Stimulated activated naive CD8-positive, alpha-beta T cell treated with anti-CD3 and anti-CD28 coated beads, Interleukin-15, amount 100 ng/mL, for 72 hours (primary cell): ENCODE results near the gene TOP2A.

Experiments used
- ATAC-seq: fragments of 150-1000 bp; cut with Tn5 transposase; 2 replicates; pipeline ENCODE4 v1.10.0; 2021; ENCODE audit warnings: mild to moderate bottlenecking, moderate library complexity
- DNase-seq, 2 donors: peaks; one replicate each; pipeline ENCODE4 v3.0.0; 2021 to 2022
- H3K27ac Mint-ChIP-seq, 2 donors: one replicate each; pipeline ENCODE4 v1.8.0; 2022; ENCODE audit warnings: mild to moderate bottlenecking in 2 of 2, mixed read lengths in 2 of 2, moderate library complexity in 2 of 2
- H3K27me3 Mint-ChIP-seq: one replicate; pipeline ENCODE4 v1.8.0; 2022; ENCODE audit warnings: mixed read lengths
- H3K4me1 Mint-ChIP-seq: one replicate; pipeline ENCODE4 v1.8.0; 2022; ENCODE audit warnings: mild to moderate bottlenecking, mixed read lengths
- H3K4me3 Mint-ChIP-seq, 2 donors: one replicate each; pipeline ENCODE4 v1.8.0; 2022; ENCODE audit warnings: mild to moderate bottlenecking in 2 of 2, mixed read lengths in 2 of 2, moderate library complexity in 1 of 2
- H3K9me3 Mint-ChIP-seq, 2 donors: one replicate each; pipeline ENCODE4 v1.8.0; 2022; ENCODE audit warnings: mixed read lengths in 2 of 2

Gene TOP2A

GRCh38 chr17:40443196-40443987 is 25.7 kb upstream of the TOP2A start, which contains the start of gene IGFBP4:
TSS of gene IGFBP4 (plus strand) at chr17:40443450. CDS start at chr17:40443736, 286 bp downstream.
- Mint-ChIP-seq H3K9me3 (no peaks in the 10 kb centered on the region), H3K27ac (peak within 1 kb of the TSS in 1 of 2 donors; percentile 26), H3K4me1 (peaks cover 33% of the 10 kb centered on the region), H3K4me3 (peak within 1 kb of the TSS; percentile 47 to 76), H3K27me3 (peaks cover 27% of the 10 kb centered on the region)
- DNase-seq (peak; percentile 74 to 79), ATAC-seq (peak; percentile 85)

- DNase-seq (no peak), ATAC-seq (no peak)
- Mint-ChIP-seq H3K9me3 (no peaks in the 10 kb centered on the region), H3K4me1 (peaks cover 27% of the 10 kb centered on the region), H3K4me3 (peak overlapping the region; percentile 37 to 42), H3K27ac (no peak overlapping the region), H3K27me3 (peaks cover 22% of the 10 kb centered on the region)
Measured at GRCh38 chr17:40442392-40443195, 24.9 kb upstream of the TOP2A start.

GRCh38 chr17:40440166-40440565 is 22.5 kb upstream of the TOP2A start:
- Mint-ChIP-seq H3K4me1 (peaks cover 25% of the 10 kb centered on the region), H3K27ac (no peak overlapping the region), H3K27me3 (peaks cover 23% of the 10 kb centered on the region), H3K4me3 (no peak overlapping the region), H3K9me3 (no peaks in the 10 kb centered on the region)
- ATAC-seq (no peak), DNase-seq (no peak)

- Mint-ChIP-seq H3K4me3 (no peak overlapping the region), H3K9me3 (no peaks in the 10 kb centered on the region), H3K27ac (no peak overlapping the region), H3K27me3 (peaks cover 18% of the 10 kb centered on the region), H3K4me1 (peaks cover 22% of the 10 kb centered on the region)
- ATAC-seq (no peak), DNase-seq (no peak)
Measured at GRCh38 chr17:40437095-40437732, 19.5 kb upstream of the TOP2A start.

GRCh38 chr17:40436636-40437035 is 18.9 kb upstream of the TOP2A start:
- no peak overlapping the region for H3K27ac Mint-ChIP-seq
- peaks cover 25% of the 10 kb centered on the region for H3K4me1 Mint-ChIP-seq
- no peak overlapping the region for H3K4me3 Mint-ChIP-seq
- ATAC-seq, result no peak
- no peaks in the 10 kb centered on the region for H3K9me3 Mint-ChIP-seq
- H3K27me3 Mint-ChIP-seq, result peaks cover 16% of the 10 kb centered on the region
- DNase-seq, result no peak

GRCh38 chr17:40433551-40434415 is 16.1 kb upstream of the TOP2A start:
- Mint-ChIP-seq H3K4me1 (peaks cover 34% of the 10 kb centered on the region), H3K9me3 (no peaks in the 10 kb centered on the region), H3K27ac (no peak overlapping the region), H3K4me3 (no peak overlapping the region), H3K27me3 (peaks cover 19% of the 10 kb centered on the region)
- ATAC-seq (peak; percentile 72), DNase-seq (peak in 1 of 2 donors; percentile 27)

- peak overlapping the region in 1 of 2 donors; percentile 8 for H3K27ac Mint-ChIP-seq
- H3K27me3 Mint-ChIP-seq, result peaks cover 19% of the 10 kb centered on the region
- H3K4me1 Mint-ChIP-seq, result peaks cover 35% of the 10 kb centered on the region
- no peak for DNase-seq
- no peak overlapping the region for H3K4me3 Mint-ChIP-seq
- no peak for ATAC-seq
- H3K9me3 Mint-ChIP-seq, result no peaks in the 10 kb centered on the region
Measured at GRCh38 chr17:40432864-40433528, 15.3 kb upstream of the TOP2A start.

- Mint-ChIP-seq H3K4me3 (no peak overlapping the region), H3K27me3 (peaks cover 14% of the 10 kb centered on the region), H3K4me1 (peaks cover 44% of the 10 kb centered on the region), H3K27ac (peak overlapping the region in 1 of 2 donors; percentile 55), H3K9me3 (no peaks in the 10 kb centered on the region)
- no peak for DNase-seq
- ATAC-seq, result no peak
Measured at GRCh38 chr17:40431231-40431602, 13.5 kb upstream of the TOP2A start.

- Mint-ChIP-seq H3K9me3 (no peaks in the 10 kb centered on the region), H3K4me3 (no peak overlapping the region), H3K27ac (peak overlapping the region; percentile 55 to 59), H3K27me3 (peaks cover 11% of the 10 kb centered on the region), H3K4me1 (peaks cover 50% of the 10 kb centered on the region)
- no peak for DNase-seq
- no peak for ATAC-seq
Measured at GRCh38 chr17:40430272-40431230, 12.9 kb upstream of the TOP2A start.

GRCh38 chr17:40427002-40427491 is 9.4 kb upstream of the TOP2A start:
- ATAC-seq, result peak; percentile 94

GRCh38 chr17:40425741-40426140 is 8.0 kb upstream of the TOP2A start:
- H3K27me3 Mint-ChIP-seq, result peaks cover 1% of the 10 kb centered on the region
- H3K4me1 Mint-ChIP-seq, result peaks cover 42% of the 10 kb centered on the region
- DNase-seq (no peak), ATAC-seq (no peak)
- H3K27ac Mint-ChIP-seq, result peak overlapping the region in 1 of 2 donors; percentile 22
- no peaks in the 10 kb centered on the region for H3K9me3 Mint-ChIP-seq
- peak overlapping the region in 1 of 2 donors; percentile 44 for H3K4me3 Mint-ChIP-seq

More at GRCh38 chr17:40427002-40427491, 9.4 kb upstream of the TOP2A start:
- no peak overlapping the region for H3K27ac Mint-ChIP-seq
- H3K9me3 Mint-ChIP-seq, result no peaks in the 10 kb centered on the region
- H3K27me3 Mint-ChIP-seq, result peaks cover 11% of the 10 kb centered on the region
- peak overlapping the region in 1 of 2 donors; percentile 8 for H3K4me3 Mint-ChIP-seq
- peaks cover 53% of the 10 kb centered on the region for H3K4me1 Mint-ChIP-seq
- DNase-seq, result peak in 1 of 2 donors; percentile 24

- Mint-ChIP-seq H3K4me3 (no peak overlapping the region), H3K9me3 (no peaks in the 10 kb centered on the region), H3K4me1 (peaks cover 55% of the 10 kb centered on the region), H3K27ac (no peak overlapping the region), H3K27me3 (no peaks in the 10 kb centered on the region)
- no peak for ATAC-seq
- DNase-seq, result no peak
Measured at GRCh38 chr17:40422990-40423633, 5.4 kb upstream of the TOP2A start.
